Measurements from ENCODE around the gene KHSRP.

KHSRP gene

GRCh38 chr19:6392221-6393073 is 32.2 kb downstream of the KHSRP start:
- no peak for DNase-seq

GRCh38 chr19:6387372-6387771 is 37.2 kb downstream of the KHSRP start:
- DNase-seq, result no peak

- DNase-seq, result no peak
These were observed 40.2 kb downstream of the KHSRP start for GRCh38 chr19:6384381-6384780.

- no peak for DNase-seq
These were observed 41.4 kb downstream of the KHSRP start for GRCh38 chr19:6383188-6383587.

- DNase-seq, result no peak
These were observed 43.4 kb downstream of the KHSRP start for GRCh38 chr19:6381030-6381750.

GRCh38 chr19:6379744-6380143 is 44.9 kb downstream of the KHSRP start:
- no peak for DNase-seq

- DNase-seq, result no peak
These were observed 46.1 kb downstream of the KHSRP start for GRCh38 chr19:6378486-6378885.

GRCh38 chr19:6378041-6378440 is 46.6 kb downstream of the KHSRP start:
- DNase-seq, result no peak

- DNase-seq, result no peak
These were observed 48.0 kb downstream of the KHSRP start for GRCh38 chr19:6376512-6377190.

- DNase-seq, result no peak
These were observed 49.1 kb downstream of the KHSRP start, which contains the start of gene PSPN for GRCh38 chr19:6375411-6376010. PSPN (minus strand) TSS chr19:6375933; CDS start chr19:6375849, 84 bp downstream.

- no peak for DNase-seq
These were observed 49.8 kb downstream of the KHSRP start for GRCh38 chr19:6374711-6375410.

- no peak for DNase-seq
These were observed 50.4 kb downstream of the KHSRP start for GRCh38 chr19:6374161-6374709.

- DNase-seq, result no peak
These were observed 50.9 kb downstream of the KHSRP start for GRCh38 chr19:6373813-6374108.

- peak; percentile 97 for DNase-seq
These were observed 51.4 kb downstream of the KHSRP start for GRCh38 chr19:6373096-6373812.

GRCh38 chr19:6372594-6373095 is 52.0 kb downstream of the KHSRP start, which contains the start of gene ALKBH7:
ALKBH7 (plus strand) TSS chr19:6372794; CDS start chr19:6372821, 27 bp downstream.
- peak; percentile 99 for DNase-seq

GRCh38 chr19:6364353-6364752 is 60.3 kb downstream of the KHSRP start:
- no peak for DNase-seq
